GM23338 (cell line): ENCODE measurements around the gene KCTD1. TPM values are rescaled to one million over a fixed set of nuclear protein-coding genes. Genes with fewer than 3 reads are reported as not detected.

Source experiments
- ATAC-seq: fragments of 200-7000 bp; cut with Tn5 transposase; 3 replicates; pipeline ENCODE4 v1.9.1; 2020
- DNase-seq: peaks from one replicate; pipeline ENCODE4 v3.0.0-alpha.2; 2015; ENCODE audit warnings: low spot score
- H2AFZ ChIP-seq: fragments of 200-600 bp; sonication (generic); 2 replicates; pipeline ENCODE4 v1.8.0; 2016; ENCODE audit warnings: antibody characterized with exemption, mild to moderate bottlenecking, moderate library complexity
- H3F3A ChIP-seq: fragments of 200-600 bp; sonication (generic); replicated peaks from 2 replicates; pipeline ENCODE4 v1.8.0; 2017; ENCODE audit warnings: antibody characterized with exemption, mixed run types, low read depth
- H3K27ac ChIP-seq: fragments of 200-600 bp; sonication (generic); 2 replicates; pipeline ENCODE4 v1.6.1; 2016; ENCODE audit warnings: low read depth
- H3K27me3 ChIP-seq: fragments of 200-600 bp; sonication (generic); 2 replicates; pipeline ENCODE4 v1.8.0; 2016; ENCODE audit warnings: mild to moderate bottlenecking, mixed run types, moderate library complexity; ENCODE audit not compliant: insufficient read depth
- H3K36me3 ChIP-seq: fragments of 200-600 bp; sonication (generic); 2 replicates; pipeline ENCODE4 v1.8.0; 2016; ENCODE audit warnings: mild to moderate bottlenecking; ENCODE audit not compliant: insufficient read depth
- H3K4me1 ChIP-seq: fragments of 200-600 bp; sonication (generic); 2 replicates; pipeline ENCODE4 v1.8.0; 2016; ENCODE audit warnings: mild to moderate bottlenecking, moderate library complexity; ENCODE audit not compliant: insufficient read depth
- H3K4me2 ChIP-seq: fragments of 200-600 bp; sonication (generic); 2 replicates; pipeline ENCODE4 v1.7.1; 2017; ENCODE audit warnings: mixed run types
- H3K4me3 ChIP-seq: fragments of 200-600 bp; sonication (generic); 2 replicates; pipeline ENCODE4 v1.6.1; 2016; ENCODE audit warnings: mixed run types
- H3K79me2 ChIP-seq: fragments of 200-600 bp; sonication (generic); replicated peaks from 2 replicates; pipeline ENCODE4 v1.8.0; 2017; ENCODE audit warnings: mild to moderate bottlenecking; ENCODE audit not compliant: insufficient read depth
- H3K9me2 ChIP-seq: fragments of 200-600 bp; sonication (generic); 2 replicates; pipeline ENCODE4 v1.8.0; 2017; ENCODE audit not compliant: insufficient read depth
- H4K20me1 ChIP-seq: fragments of 200-600 bp; sonication (generic); replicated peaks from 2 replicates; pipeline ENCODE4 v1.8.0; 2017; ENCODE audit warnings: mild to moderate bottlenecking; ENCODE audit not compliant: insufficient read depth
- H3K27ac Mint-ChIP-seq: 2 replicates; pipeline ENCODE4 v1.8.0; 2020; ENCODE audit warnings: inconsistent platforms, mild to moderate bottlenecking, moderate library complexity, mixed read lengths
- H3K27me3 Mint-ChIP-seq: 3 replicates; pipeline ENCODE4 v1.8.0; 2022; ENCODE audit warnings: low read depth, mild to moderate bottlenecking, moderate library complexity, mixed read lengths, inconsistent platforms; ENCODE audit not compliant: insufficient read depth, poor library complexity
- H3K36me3 Mint-ChIP-seq: 3 replicates; pipeline ENCODE4 v1.8.0; 2021; ENCODE audit warnings: low read depth, mild to moderate bottlenecking, inconsistent platforms, moderate library complexity, mixed read lengths
- H3K4me1 Mint-ChIP-seq: 3 replicates; pipeline ENCODE4 v1.8.0; 2020; ENCODE audit warnings: mild to moderate bottlenecking, inconsistent platforms, mixed read lengths
- H3K4me3 Mint-ChIP-seq: 3 replicates; pipeline ENCODE4 v1.8.0; 2021; ENCODE audit warnings: moderate library complexity, mild to moderate bottlenecking, inconsistent platforms, mixed read lengths
- H3K9me3 Mint-ChIP-seq: 3 replicates; pipeline ENCODE4 v1.8.0; 2020; ENCODE audit warnings: moderate library complexity, mild to moderate bottlenecking, inconsistent platforms, mixed read lengths
- CREB1 ChIP-seq: fragments of 250-450 bp; sonication (Bioruptor Pico); IDR thresholded peaks from 2 replicates; pipeline ENCODE4 v1.5.0; 2020; ENCODE audit warnings: low read depth, mild to moderate bottlenecking, moderate library complexity
- CTCF ChIP-seq, 2 experiments: fragments of 200-600 bp in 1 of 2; sonication (generic) in 1 of 2; conservative IDR thresholded peaks; 2 replicates each; pipeline versions ENCODE4 v1.5.1 to v1.6.1; 2016 to 2017; ENCODE audit warnings: antibody characterized with exemption in 2 of 2, low read depth in 2 of 2, mild to moderate bottlenecking in 2 of 2, moderate library complexity in 1 of 2
- ETS1 ChIP-seq: IDR thresholded peaks from 2 replicates; pipeline ENCODE4 v1.6.1; 2016; ENCODE audit warnings: antibody characterized with exemption
- EZH2 ChIP-seq: fragments of 200-600 bp; sonication (generic); IDR thresholded peaks from one replicate; pipeline ENCODE4 v1.8.0; 2017; ENCODE audit warnings: antibody characterized with exemption, mild to moderate bottlenecking, low read depth; ENCODE audit not compliant: unreplicated experiment
- EZH2phosphoT487 ChIP-seq: fragments of 200-600 bp; sonication (generic); IDR thresholded peaks from one replicate; pipeline ENCODE4 v1.8.1; 2018; ENCODE audit warnings: antibody characterized with exemption; ENCODE audit not compliant: unreplicated experiment
- JUNB ChIP-seq: IDR thresholded peaks from one replicate; pipeline ENCODE4 v1.6.1; 2016; ENCODE audit warnings: antibody characterized with exemption; ENCODE audit not compliant: unreplicated experiment
- NANOG ChIP-seq: IDR thresholded peaks from 2 replicates; pipeline ENCODE4 v1.6.1; 2016; ENCODE audit warnings: antibody characterized with exemption, borderline replicate concordance
- POLR2AphosphoS5 ChIP-seq: IDR thresholded peaks from 2 replicates; pipeline ENCODE4 v1.6.1; 2016; ENCODE audit warnings: antibody characterized with exemption, low read depth
- REST ChIP-seq: IDR thresholded peaks from one replicate; pipeline ENCODE4 v1.6.1; 2018; ENCODE audit warnings: antibody characterized with exemption; ENCODE audit not compliant: unreplicated experiment
- STAT1 ChIP-seq: IDR thresholded peaks from one replicate; pipeline ENCODE4 v1.6.1; 2016; ENCODE audit warnings: antibody characterized with exemption; ENCODE audit not compliant: unreplicated experiment
- ZNF114 ChIP-seq: fragments of 250-450 bp; sonication (Bioruptor Pico); IDR thresholded peaks from 2 replicates; pipeline ENCODE4 v1.5.0; 2020; ENCODE audit warnings: mild to moderate bottlenecking, moderate library complexity
- ZNF331 ChIP-seq: fragments of 250-450 bp; sonication (Bioruptor Pico); IDR thresholded peaks from 2 replicates; pipeline ENCODE4 v1.5.0; 2020; ENCODE audit warnings: low read depth, mild to moderate bottlenecking, moderate library complexity
- ZNF462 ChIP-seq: fragments of 250-450 bp; sonication (Bioruptor Pico); IDR thresholded peaks from 2 replicates; pipeline ENCODE4 v1.5.0; 2020; ENCODE audit warnings: mild to moderate bottlenecking, moderate library complexity
- polyA plus RNA-seq: library from polyadenylated mRNA; unstranded; fragments of >200 nt; fragmentation: Nextera tagmentation; extraction: Ambion mirVana; gene quantifications from 2 replicates; pipeline ENCODE4 v1.2.1, GENCODE V29; 2016
- total RNA-seq: library from RNA; depleted of rRNA; stranded (reverse); fragments of >200 nt; shearing (Covaris generic); gene quantifications from 2 replicates; pipeline ENCODE4 v1.2.3, GENCODE V29; 2014

KCTD1 gene
- total and polyA plus RNA-seq, 2 experiments from 2014 or later: 7.1 to 20.5 TPM

GRCh38 chr18:26421931-26422330, 126.4 kb downstream of the KCTD1 start:
- Histone ChIP-seq H3K9me2 (peaks cover 15% of the 10 kb centered on the region), H3K27ac (no peak overlapping the region), H3K4me3 (no peak overlapping the region), H2AFZ (no peak overlapping the region), H3K27me3 (no peaks in the 10 kb centered on the region), H3K4me2 (no peak overlapping the region), H3F3A (no peaks in the 10 kb centered on the region), H4K20me1 (no peaks in the 10 kb centered on the region), H3K79me2 (no peaks in the 10 kb centered on the region), H3K36me3 (no peaks in the 10 kb centered on the region), H3K4me1 (peaks cover 10% of the 10 kb centered on the region; the same call in 1 of the 2 replicates)
- Mint-ChIP-seq H3K4me1 (peaks cover 4% of the 10 kb centered on the region), H3K27ac (no peak overlapping the region), H3K36me3 (no peaks in the 10 kb centered on the region), H3K27me3 (peaks cover 11% of the 10 kb centered on the region), H3K9me3 (no peaks in the 10 kb centered on the region; the same call in 2 of the 3 replicates), H3K4me3 (no peak overlapping the region)
- ATAC-seq (no peak), DNase-seq (no peak)
- TF ChIP-seq ETS1: no peak
- TF ChIP-seq STAT1: no peak
- TF ChIP-seq NANOG: no peak
- no peak for TF ChIP-seq CREB1 (CRISPR knock-in tag)
- no peak for TF ChIP-seq ZNF462 (CRISPR knock-in tag)
- no peak for TF ChIP-seq CTCF (conservative IDR thresholded peaks at IDR 0.05; ENCODE audit: low read depth in 2 of 2)
- TF ChIP-seq REST: no peak
- TF ChIP-seq EZH2phosphoT487: no peak
- no peak for TF ChIP-seq JUNB
- no peak for TF ChIP-seq ZNF331 (CRISPR knock-in tag)
- no peak for TF ChIP-seq POLR2AphosphoS5
- no peak for TF ChIP-seq ZNF114 (CRISPR knock-in tag)
- no peak for TF ChIP-seq EZH2
